HG02938 (cell line): ENCODE data around the gene ZNF83.
"Not testable (repeated sequence)": the region's sequence is repeated elsewhere in the genome, so short reads cannot be mapped to it uniquely, and the experiment has no call there.

ENCODE experiments used
- ATAC-seq: cut with Tn5 transposase; IDR thresholded peaks from one replicate; pipeline ENCODE4 v1.9.1; 2021; ENCODE audit warnings: mild to moderate bottlenecking, moderate library complexity; ENCODE audit not compliant: unreplicated experiment

ZNF83 gene

DNA sequence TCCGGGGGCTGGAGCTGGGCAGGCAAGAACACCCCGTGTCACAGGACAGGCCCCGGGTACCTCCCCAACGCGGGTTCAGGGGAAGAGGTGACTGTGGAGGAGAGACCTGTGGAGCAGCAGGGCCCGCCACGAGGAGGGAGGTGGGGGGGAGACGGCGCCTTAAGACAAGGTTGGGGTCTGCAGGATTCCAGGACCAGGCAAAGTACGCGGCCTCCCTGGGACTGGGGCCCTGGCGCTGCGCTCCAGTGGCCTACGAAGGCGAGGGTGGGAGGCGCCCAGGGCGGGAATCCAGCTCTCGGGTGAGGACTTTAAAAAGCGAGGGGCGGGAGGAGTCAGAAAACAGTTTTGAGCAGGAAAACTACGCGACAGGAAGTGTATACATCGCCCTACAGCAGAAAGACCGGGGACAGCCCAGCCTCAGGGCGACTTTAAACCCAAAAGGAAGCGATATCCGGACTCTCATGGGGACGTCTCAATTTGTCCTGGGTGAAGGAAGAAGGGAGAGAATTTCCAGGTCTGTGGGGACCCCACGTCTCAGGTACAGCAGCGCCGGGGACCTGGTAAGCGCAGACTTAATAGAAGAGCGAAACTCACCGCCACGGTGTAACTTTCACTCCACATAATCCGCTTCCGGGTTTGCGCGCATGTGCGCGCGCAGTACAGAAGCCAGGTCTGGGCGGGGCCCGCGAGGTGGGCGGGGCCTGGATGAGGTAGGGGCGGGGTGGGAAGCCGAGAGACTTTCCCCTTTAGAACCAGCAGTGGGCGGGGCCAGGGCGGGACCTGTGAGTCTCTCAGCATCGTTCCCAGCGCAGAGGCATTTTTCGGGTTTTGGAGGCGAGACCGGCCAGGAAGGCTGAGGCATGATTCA lies at the start of gene ZNF83:
TSS of gene ZNF83 (minus strand) at position 638 of the 868 bp plus-strand sequence.
- ATAC-seq = peak; percentile 93

GRCh38 chr19:52687684-52688083 lies 49.5 kb upstream of the ZNF83 start:
- no peak for ATAC-seq

- no peak for ATAC-seq
Measured at GRCh38 chr19:52685811-52686210, 47.7 kb upstream of the ZNF83 start.

DNA sequence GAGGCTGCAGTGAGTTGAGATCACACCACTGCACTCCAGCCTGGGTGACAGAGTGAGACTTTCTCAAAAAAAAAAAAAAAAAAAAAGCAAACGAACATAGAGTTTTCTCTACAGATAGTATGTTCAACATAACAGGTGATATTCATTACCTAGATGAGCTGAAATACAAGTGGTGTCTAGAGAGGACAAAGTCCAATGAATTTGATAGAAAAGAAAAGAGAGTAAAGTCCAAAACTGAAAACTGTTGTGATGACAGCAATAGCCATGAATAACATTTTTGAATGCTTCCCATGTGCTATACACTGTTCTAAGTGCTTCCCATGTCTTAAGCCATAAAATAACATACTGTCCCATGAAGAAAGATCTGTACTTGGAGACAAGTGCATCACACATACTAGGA lies 43.1 kb upstream of the ZNF83 start:
- ATAC-seq = not testable (repeated sequence)

DNA sequence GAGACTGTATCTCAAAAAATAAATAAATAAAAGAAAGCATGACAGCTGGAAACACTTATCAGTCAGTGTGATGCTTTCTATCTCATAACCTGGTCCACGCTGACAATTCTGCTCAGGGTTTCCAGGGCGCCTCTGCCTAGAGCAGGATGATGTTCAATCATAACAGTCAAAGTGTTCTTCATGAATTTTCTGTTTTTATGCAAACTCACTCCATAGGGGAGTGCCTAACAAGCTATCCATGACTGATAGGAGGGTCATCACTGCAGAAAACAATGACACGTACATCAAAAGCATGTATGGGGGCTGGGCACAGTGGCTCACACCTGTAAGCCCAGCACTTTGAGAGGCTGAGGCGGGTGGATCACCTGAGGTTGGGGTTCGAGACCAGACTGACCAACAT lies 41.4 kb upstream of the ZNF83 start:
- no peak for ATAC-seq

DNA sequence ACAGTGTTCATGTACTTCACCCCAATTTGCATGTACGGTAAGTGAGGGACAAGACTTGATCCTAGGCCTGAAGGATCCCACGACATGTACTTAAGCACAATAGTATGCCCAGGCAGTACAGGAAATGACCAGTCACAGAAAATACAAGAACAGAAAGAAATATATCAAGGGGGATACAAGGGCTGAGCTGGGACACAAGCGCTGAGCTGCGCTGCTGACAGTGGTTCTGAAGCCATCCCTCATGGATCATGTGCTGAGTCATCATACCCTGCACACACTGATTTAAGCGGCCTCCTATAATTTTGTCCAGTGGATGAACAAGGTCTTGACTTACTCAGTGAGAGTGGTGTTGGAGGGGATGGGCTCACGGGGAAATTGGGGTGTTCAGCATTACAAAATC lies 37.1 kb upstream of the ZNF83 start:
- ATAC-seq = not testable (repeated sequence)

- ATAC-seq = no peak
Measured at GRCh38 chr19:52673014-52673413, 34.9 kb upstream of the ZNF83 start.

GRCh38 chr19:52670046-52670445 lies 31.9 kb upstream of the ZNF83 start:
- ATAC-seq = no peak

GRCh38 chr19:52669586-52669985 lies 31.4 kb upstream of the ZNF83 start:
- ATAC-seq = no peak

GRCh38 chr19:52667972-52668371 lies 29.8 kb upstream of the ZNF83 start:
- ATAC-seq = no peak

DNA sequence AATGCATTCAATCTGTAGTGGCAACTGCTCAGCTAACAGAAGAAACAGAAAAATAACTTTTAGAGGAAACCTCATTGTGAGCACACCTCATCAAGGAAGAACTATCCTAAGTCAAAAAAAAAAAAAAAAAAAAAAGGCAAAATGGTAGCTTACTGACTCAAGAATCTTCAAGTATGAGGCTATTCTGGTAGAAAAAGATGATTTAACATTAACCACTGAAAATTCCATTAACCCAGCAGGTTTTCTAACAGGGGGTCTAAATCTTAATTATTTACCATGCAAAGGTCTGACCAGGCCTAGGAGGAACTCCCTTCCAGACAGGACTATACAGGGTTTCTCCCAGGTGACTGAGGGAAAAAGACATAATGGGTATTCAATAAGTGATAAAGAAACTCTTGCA lies 28.4 kb upstream of the ZNF83 start:
- ATAC-seq = no peak

- no peak for ATAC-seq
Measured at GRCh38 chr19:52665529-52665928, 27.4 kb upstream of the ZNF83 start.

DNA sequence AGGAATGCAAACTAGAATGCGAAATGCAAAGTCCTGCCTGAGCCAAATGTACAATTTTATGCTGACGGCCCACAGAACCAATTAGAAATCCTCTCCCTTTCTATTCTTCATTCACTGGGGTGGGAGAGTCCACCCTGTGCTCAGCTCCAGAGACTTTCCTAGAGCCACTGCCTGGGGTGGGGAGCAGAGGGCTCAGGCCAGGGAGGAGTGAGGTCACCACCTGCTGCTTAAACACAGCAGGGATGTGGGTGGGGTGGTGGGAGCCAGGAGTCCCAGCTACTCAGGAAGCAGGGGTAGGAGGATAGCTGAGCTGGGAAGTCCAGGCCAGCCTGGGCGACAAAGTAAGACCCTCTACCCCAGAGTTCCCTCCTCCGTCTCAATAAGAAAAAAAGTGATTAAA lies 26.9 kb upstream of the ZNF83 start:
- ATAC-seq = no peak

- no peak for ATAC-seq
Measured at GRCh38 chr19:52664461-52664860, 26.3 kb upstream of the ZNF83 start.

DNA sequence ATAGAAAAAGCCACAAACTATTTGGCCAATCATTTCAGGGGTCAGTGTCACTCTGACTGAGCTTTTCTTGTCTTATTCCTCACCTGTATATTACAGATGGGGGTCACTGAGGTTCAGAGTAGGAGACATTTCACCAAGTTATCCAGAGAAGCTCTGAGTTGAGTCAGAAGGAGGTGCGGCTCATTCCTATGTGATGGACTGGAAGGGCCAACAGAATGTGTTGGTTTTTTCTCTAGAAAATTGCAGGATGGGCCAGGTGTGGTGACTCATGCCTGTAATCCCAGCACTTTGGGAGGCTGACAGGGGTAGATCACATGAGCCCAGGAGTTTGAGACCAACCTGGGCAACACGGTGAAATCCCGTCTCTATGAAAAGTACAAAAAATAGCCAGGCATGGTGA lies 24.5 kb upstream of the ZNF83 start:
- no peak for ATAC-seq

- ATAC-seq = no peak
Measured at GRCh38 chr19:52660981-52661380, 22.8 kb upstream of the ZNF83 start.

- ATAC-seq = no peak
Measured at GRCh38 chr19:52659013-52659412, 20.9 kb upstream of the ZNF83 start.

- no peak for ATAC-seq
Measured at GRCh38 chr19:52658595-52658994, 20.4 kb upstream of the ZNF83 start.

- ATAC-seq = no peak
Measured at GRCh38 chr19:52653161-52653560, 15.0 kb upstream of the ZNF83 start.

DNA sequence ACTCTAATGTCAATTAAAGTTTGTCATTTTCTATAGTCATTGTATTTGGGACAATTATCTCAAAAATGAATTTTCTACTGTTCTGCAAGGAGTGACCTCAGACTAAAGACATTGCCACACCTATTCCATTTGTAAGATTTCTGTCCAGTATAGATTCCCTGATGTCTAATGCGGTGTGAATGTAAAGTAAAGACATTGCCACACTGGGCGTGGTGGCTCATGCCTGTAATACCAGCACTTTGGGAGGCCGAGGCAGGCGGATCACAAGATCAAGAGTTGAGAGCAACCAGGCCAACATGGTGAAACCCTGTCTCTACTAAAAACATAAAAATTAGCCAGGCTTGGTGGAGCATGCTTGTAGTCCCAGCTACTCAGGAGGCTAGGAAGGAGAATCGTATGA lies 13.8 kb upstream of the ZNF83 start:
- ATAC-seq = no peak

GRCh38 chr19:52648336-52649016 lies 10.3 kb upstream of the ZNF83 start:
- ATAC-seq = no peak

DNA sequence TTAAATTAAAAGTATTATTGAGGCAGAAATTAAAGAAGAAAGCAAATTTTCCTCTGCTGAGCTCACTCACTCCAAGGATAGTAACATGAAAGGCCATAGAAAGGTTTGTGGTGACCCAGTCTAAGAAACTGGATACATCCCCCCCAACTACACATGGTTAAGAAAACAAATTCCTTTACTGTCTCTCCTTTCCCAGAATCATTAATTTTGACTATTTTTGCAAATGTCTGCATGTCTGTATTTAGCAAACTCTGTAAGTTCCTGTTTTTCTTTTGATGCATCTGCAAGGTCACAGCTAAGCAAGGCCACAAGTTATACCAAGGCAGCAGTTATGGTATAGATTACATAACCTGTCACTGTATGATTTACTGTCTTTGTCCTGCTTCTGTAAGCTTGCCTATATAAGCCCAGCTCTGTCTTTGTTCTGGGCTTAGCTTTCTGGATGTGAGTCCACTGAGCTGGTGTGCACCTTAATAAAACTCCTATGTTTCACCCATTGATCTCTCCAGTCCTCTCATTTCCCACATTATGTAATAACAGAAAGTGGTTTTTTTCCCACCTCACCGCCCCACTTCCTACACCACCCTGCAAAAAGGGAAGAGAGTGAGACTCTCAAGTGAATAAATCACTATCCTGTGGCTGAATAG lies 8.5 kb upstream of the ZNF83 start:
- ATAC-seq = no peak
